ENCODE measurements around the gene ADAMTS12. TPM values are rescaled to one million over a fixed set of nuclear protein-coding genes. Genes with fewer than 3 reads are reported as not detected.

ADAMTS12 gene
- total RNA-seq, 1 experiment from 2014 or later: 6.2 TPM

DNA sequence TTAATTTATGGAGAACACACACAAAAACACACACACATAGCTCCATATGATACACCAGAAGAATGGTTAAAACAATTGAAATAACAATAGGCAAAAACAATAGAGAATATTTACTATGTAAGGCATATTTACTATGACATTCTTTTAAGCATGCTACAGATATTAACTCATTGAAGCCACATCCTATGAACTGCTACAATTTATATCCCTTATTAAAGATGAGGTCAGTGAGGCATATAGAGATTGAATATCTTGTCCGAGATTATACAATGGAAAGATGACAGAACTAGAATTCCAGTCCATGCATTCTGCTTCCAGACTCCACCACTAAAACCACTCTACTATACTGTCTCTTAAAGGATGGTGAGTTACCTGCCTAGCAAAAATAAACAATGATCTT is 60.7 kb downstream of the ADAMTS12 start:
- Histone ChIP-seq H3K4ac (ENCODE audit: low read depth, low read length) (no peak overlapping the region), H3K14ac (ENCODE audit: insufficient read depth, low read length) (no peak overlapping the region), H3K9ac (ENCODE audit: extremely low read depth, insufficient read length, low read length) (no peak overlapping the region), H3K4me1 (ENCODE audit: insufficient read depth, low read length) (peaks cover 7% of the 10 kb centered on the region), H3T11ph (ENCODE audit: low read length) (no peak overlapping the region), H2AK5ac (ENCODE audit: insufficient read length, low read length) (no peak overlapping the region), H3K56ac (ENCODE audit: insufficient read length, low read depth, low read length) (no peak overlapping the region), H2BK120ac (ENCODE audit: low read depth, low read length, poor library complexity, severe bottlenecking) (no peak overlapping the region), H3K79me2 (ENCODE audit: insufficient read depth, low read length) (0 out of 2 replicates have a peak, but pooled peaks cover 2% of the 10 kb centered on the region), H3K27ac (ENCODE audit: insufficient read length, low read depth, low read length) (no peak overlapping the region), H4K20me1 (ENCODE audit: control insufficient read depth, insufficient read depth, insufficient read length) (no peaks in the 10 kb centered on the region), H4K8ac (replicated peaks; ENCODE audit: insufficient read length, low read depth, low read length) (no peak overlapping the region), H3K18ac (ENCODE audit: insufficient read length, low read depth, low read length) (no peak overlapping the region), H2BK20ac (ENCODE audit: low read depth, low read length, poor library complexity, severe bottlenecking) (no peak overlapping the region), H4K5ac (ENCODE audit: insufficient read length, low read depth, low read length) (no peak overlapping the region), H3K27me3 (ENCODE audit: insufficient read depth, low read length) (no peaks in the 10 kb centered on the region), H3K23me2 (ENCODE audit: insufficient read length, low read depth, low read length, poor library complexity, severe bottlenecking) (no peaks in the 10 kb centered on the region), H3K23ac (ENCODE audit: insufficient read length, low read depth, low read length) (no peak overlapping the region), H3K9me3 (ENCODE audit: control insufficient read depth, low read depth, low read length) (no peaks in the 10 kb centered on the region), H2AFZ (ENCODE audit: low read length) (no peak overlapping the region), H4K91ac (ENCODE audit: insufficient read length, low read depth, low read length) (no peak overlapping the region), H2BK5ac (ENCODE audit: insufficient read length, low read length) (no peak overlapping the region), H3K79me1 (ENCODE audit: insufficient read depth, low read depth, low read length, poor library complexity, severe bottlenecking) (no peaks in the 10 kb centered on the region), H3K4me2 (ENCODE audit: insufficient read depth, insufficient read length, low read length) (no peak overlapping the region), H2BK12ac (ENCODE audit: insufficient read length, low read depth, low read length) (no peak overlapping the region), H2BK15ac (ENCODE audit: low read depth, low read length) (no peak overlapping the region)
- TF ChIP-seq, protein P1, sequence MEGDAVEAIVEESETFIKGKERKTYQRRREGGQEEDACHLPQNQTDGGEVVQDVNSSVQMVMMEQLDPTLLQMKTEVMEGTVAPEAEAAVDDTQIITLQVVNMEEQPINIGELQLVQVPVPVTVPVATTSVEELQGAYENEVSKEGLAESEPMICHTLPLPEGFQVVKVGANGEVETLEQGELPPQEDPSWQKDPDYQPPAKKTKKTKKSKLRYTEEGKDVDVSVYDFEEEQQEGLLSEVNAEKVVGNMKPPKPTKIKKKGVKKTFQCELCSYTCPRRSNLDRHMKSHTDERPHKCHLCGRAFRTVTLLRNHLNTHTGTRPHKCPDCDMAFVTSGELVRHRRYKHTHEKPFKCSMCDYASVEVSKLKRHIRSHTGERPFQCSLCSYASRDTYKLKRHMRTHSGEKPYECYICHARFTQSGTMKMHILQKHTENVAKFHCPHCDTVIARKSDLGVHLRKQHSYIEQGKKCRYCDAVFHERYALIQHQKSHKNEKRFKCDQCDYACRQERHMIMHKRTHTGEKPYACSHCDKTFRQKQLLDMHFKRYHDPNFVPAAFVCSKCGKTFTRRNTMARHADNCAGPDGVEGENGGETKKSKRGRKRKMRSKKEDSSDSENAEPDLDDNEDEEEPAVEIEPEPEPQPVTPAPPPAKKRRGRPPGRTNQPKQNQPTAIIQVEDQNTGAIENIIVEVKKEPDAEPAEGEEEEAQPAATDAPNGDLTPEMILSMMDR (conservative IDR thresholded peaks at IDR 0.05): no peak
- Mint-ChIP-seq H3K27me3 (ENCODE audit: low read depth) (no peaks in the 10 kb centered on the region), H3K36me3 (ENCODE audit: insufficient read depth in 1 of 3, low read depth in 3 of 3) (no peaks in the 10 kb centered on the region), H3K4me3 (no peak overlapping the region), H3K27ac (no peak overlapping the region), H3K9me3 (no peaks in the 10 kb centered on the region; a peak in 1 of 5 replicates), H3K4me1 (peaks cover 29 to 42% of the 10 kb centered on the region in 2 experiments)
- DNase-seq: no peak
- WGBS (ENCODE audit: extremely low coverage, insufficient read length, low lambda C conversion rate): no CpG with 5 or more reads among the region's 1 CpG

Data from H9 (cell line).